ENCODE results near the gene IL22RA2. TPM values are rescaled to one million over a fixed set of nuclear protein-coding genes. Genes with fewer than 3 reads are reported as not detected.
A peak's percentile ranks its signal among the peaks of the same experiment; 100 is the strongest.

Gene IL22RA2
- total and polyA plus RNA-seq, 4 donors, result 0.02 to 0.20 TPM; not detected in 2

DNA sequence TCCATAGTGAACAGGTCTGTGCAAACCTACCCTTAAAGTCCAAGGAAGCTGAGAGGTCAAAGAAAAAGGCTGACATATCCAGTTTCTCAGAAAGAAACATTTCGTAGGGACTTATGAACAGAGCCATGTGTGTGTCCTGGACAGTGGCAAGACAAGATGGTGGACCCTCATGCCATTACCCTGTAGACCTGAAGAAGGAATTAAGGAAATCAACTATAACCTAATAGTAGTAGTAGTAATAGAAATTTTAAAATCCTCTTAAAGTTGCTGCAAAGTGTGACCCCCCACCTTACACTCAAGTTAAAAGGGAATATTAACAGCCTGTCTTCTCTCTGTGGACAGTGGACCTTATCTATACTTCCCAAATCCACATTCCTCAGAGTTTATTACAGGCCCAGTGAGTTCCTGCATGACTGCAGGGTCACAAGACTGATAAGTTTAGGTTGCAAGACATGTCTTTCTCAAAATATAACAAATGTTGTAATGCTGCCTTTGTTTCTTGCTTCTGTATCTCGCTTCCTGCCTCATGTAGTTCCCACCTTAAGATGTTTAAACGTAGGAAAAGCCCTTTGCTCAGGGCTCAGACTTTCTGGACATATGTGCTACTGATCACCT is 10.6 kb downstream of the IL22RA2 start:
- Histone ChIP-seq H3K4me3 (no peak overlapping the region), H3K36me3 (ENCODE audit: control insufficient read depth in 4 of 4, insufficient read depth in 4 of 4, low read length in 4 of 4) (no peaks in the 10 kb centered on the region), H3K4me1 (ENCODE audit: control insufficient read depth in 5 of 5, insufficient read depth in 5 of 5, low read length in 5 of 5) (peaks cover 0 to 3% (median 0%) of the 10 kb centered on the region in 5 donors), H3K27ac (ENCODE audit: low read depth in 1 of 2, low read length in 1 of 2) (no peak overlapping the region), H3K9me3 (ENCODE audit: control insufficient read depth in 4 of 4, insufficient read depth in 3 of 4, low read length in 3 of 4) (peaks cover 0 to 6% (median 0%) of the 10 kb centered on the region in 4 donors), H3K27me3 (ENCODE audit: control insufficient read depth in 3 of 3, insufficient read depth in 3 of 3, low read length in 2 of 3) (no peaks in the 10 kb centered on the region), H3K9ac (ENCODE audit: insufficient read depth in 1 of 2, low read length in 2 of 2) (no peak overlapping the region)
- WGBS, 2 donors, result 66 to 69% methylated on average over 3 of the region's 3 CpGs
- no peak for ATAC-seq (ENCODE audit: insufficient read depth, low FRiP score)
- TF ChIP-seq, protein P1, sequence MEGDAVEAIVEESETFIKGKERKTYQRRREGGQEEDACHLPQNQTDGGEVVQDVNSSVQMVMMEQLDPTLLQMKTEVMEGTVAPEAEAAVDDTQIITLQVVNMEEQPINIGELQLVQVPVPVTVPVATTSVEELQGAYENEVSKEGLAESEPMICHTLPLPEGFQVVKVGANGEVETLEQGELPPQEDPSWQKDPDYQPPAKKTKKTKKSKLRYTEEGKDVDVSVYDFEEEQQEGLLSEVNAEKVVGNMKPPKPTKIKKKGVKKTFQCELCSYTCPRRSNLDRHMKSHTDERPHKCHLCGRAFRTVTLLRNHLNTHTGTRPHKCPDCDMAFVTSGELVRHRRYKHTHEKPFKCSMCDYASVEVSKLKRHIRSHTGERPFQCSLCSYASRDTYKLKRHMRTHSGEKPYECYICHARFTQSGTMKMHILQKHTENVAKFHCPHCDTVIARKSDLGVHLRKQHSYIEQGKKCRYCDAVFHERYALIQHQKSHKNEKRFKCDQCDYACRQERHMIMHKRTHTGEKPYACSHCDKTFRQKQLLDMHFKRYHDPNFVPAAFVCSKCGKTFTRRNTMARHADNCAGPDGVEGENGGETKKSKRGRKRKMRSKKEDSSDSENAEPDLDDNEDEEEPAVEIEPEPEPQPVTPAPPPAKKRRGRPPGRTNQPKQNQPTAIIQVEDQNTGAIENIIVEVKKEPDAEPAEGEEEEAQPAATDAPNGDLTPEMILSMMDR (IDR thresholded peaks at IDR 0.05; ENCODE audit: control extremely low read depth, extremely low read depth), result no peak
- DNase-seq, result no peak

DNA sequence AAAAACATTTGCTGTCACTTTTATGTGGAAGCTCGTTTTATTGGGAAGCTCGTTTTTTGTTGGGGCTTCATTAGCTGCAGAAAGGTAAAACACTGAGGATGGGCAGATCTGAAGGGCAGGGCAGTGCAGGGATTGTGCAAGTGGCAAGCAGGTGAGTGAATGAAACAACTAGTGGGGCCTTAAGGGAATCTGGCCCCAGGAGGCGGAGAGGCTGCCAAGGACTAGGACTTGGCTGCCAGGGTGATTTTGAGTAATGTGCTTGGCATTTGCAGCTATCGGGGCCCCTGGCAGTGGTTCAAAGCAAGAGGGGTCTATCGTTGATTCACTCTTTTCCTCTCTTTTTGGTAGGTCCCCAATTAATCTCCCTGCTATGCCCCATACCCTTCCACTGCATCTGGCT is 11.5 kb downstream of the IL22RA2 start:
- Histone ChIP-seq H3K27me3 (ENCODE audit: control insufficient read depth in 3 of 3, insufficient read depth in 3 of 3, low read length in 2 of 3) (no peaks in the 10 kb centered on the region), H3K4me3 (no peak overlapping the region), H3K36me3 (ENCODE audit: control insufficient read depth in 4 of 4, insufficient read depth in 4 of 4, low read length in 4 of 4) (no peaks in the 10 kb centered on the region), H3K9ac (ENCODE audit: insufficient read depth in 1 of 2, low read length in 2 of 2) (no peak overlapping the region), H3K27ac (ENCODE audit: low read depth in 1 of 2, low read length in 1 of 2) (no peak overlapping the region), H3K4me1 (ENCODE audit: control insufficient read depth in 5 of 5, insufficient read depth in 5 of 5, low read length in 5 of 5) (peaks cover 0 to 3% (median 0%) of the 10 kb centered on the region in 5 donors), H3K9me3 (ENCODE audit: control insufficient read depth in 4 of 4, insufficient read depth in 3 of 4, low read length in 3 of 4) (peaks cover 0 to 6% (median 0%) of the 10 kb centered on the region in 4 donors)
- ATAC-seq (ENCODE audit: insufficient read depth, low FRiP score) (no peak), DNase-seq (peak in 1 of 3 donors; percentile 1)
- TF ChIP-seq, protein P1 (IDR thresholded peaks at IDR 0.05; ENCODE audit: control extremely low read depth, extremely low read depth), result no peak
- WGBS, 2 donors, result 73 to 84% methylated on average over 5 of the region's 5 CpGs

DNA sequence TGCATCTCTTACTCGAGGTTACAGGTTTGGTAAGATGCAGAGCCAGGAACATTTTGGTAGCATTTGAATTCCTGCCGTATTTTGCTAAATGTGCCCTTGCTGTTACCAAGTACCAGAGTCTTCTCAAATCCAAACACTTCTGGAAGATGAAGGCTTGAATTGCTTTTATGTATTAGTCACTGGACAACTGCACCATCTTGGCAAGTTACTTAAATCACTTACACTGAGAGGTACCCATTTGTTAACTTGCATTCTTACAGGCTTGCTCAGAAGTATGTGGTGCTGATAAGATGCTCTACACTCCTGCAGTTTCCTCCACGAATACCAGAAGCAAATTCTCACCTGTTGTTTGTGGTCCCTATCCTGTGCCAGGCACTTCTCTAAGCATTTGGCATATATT is 12.7 kb downstream of the IL22RA2 start:
- Histone ChIP-seq H3K36me3 (ENCODE audit: control insufficient read depth in 4 of 4, insufficient read depth in 4 of 4, low read length in 4 of 4) (no peaks in the 10 kb centered on the region), H3K9me3 (ENCODE audit: control insufficient read depth in 4 of 4, insufficient read depth in 3 of 4, low read length in 3 of 4) (peaks cover 0 to 6% (median 0%) of the 10 kb centered on the region in 4 donors), H3K27ac (ENCODE audit: low read depth in 1 of 2, low read length in 1 of 2) (no peak overlapping the region), H3K4me3 (no peak overlapping the region), H3K27me3 (ENCODE audit: control insufficient read depth in 3 of 3, insufficient read depth in 3 of 3, low read length in 2 of 3) (no peaks in the 10 kb centered on the region), H3K4me1 (ENCODE audit: control insufficient read depth in 5 of 5, insufficient read depth in 5 of 5, low read length in 5 of 5) (peaks cover 0 to 4% (median 0%) of the 10 kb centered on the region in 5 donors), H3K9ac (ENCODE audit: insufficient read depth in 1 of 2, low read length in 2 of 2) (no peak overlapping the region)
- TF ChIP-seq, protein P1 (IDR thresholded peaks at IDR 0.05; ENCODE audit: control extremely low read depth, extremely low read depth), result no peak
- ATAC-seq (ENCODE audit: insufficient read depth, low FRiP score) (peak; percentile 63), DNase-seq (no peak)
- WGBS, 2 donors, result 55 to 77% methylated on average over 3 of the region's 3 CpGs

DNA sequence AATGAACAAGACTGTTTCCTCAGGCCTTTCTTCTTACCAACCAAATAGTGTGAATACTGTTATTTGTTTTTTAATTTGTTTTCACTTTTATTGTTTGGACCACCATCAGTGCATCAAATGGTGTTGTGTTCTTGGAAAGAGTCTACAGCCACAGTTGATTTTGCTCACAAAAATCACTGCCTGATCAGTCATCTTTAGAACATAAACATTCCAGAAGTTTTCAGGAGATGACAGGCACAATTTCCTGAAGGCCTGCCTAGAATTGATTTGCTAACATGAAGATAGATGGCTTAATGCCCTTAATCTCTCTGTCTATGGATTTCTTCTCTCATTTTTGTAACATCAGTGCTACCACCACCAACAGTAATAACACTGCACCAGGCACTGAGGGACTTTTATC is 13.5 kb downstream of the IL22RA2 start:
- peaks cover 0 to 6% (median 0%) of the 10 kb centered on the region in 4 donors for H3K9me3 ChIP-seq (ENCODE audit: control insufficient read depth in 4 of 4, insufficient read depth in 3 of 4, low read length in 3 of 4)
- TF ChIP-seq, protein P1 (IDR thresholded peaks at IDR 0.05; ENCODE audit: control extremely low read depth, extremely low read depth), result no peak
- no peak overlapping the region for H3K27ac ChIP-seq (ENCODE audit: low read depth in 1 of 2, low read length in 1 of 2)
- H3K27me3 ChIP-seq (ENCODE audit: control insufficient read depth in 3 of 3, insufficient read depth in 3 of 3, low read length in 2 of 3), result no peaks in the 10 kb centered on the region
- no peak overlapping the region for H3K4me3 ChIP-seq
- no peak overlapping the region for H3K9ac ChIP-seq (ENCODE audit: insufficient read depth in 1 of 2, low read length in 2 of 2)
- peaks cover 0 to 4% (median 0%) of the 10 kb centered on the region in 5 donors for H3K4me1 ChIP-seq (ENCODE audit: control insufficient read depth in 5 of 5, insufficient read depth in 5 of 5, low read length in 5 of 5)
- H3K36me3 ChIP-seq (ENCODE audit: control insufficient read depth in 4 of 4, insufficient read depth in 4 of 4, low read length in 4 of 4), result no peaks in the 10 kb centered on the region
- no peak for ATAC-seq (ENCODE audit: insufficient read depth, low FRiP score)
- DNase-seq, result no peak

All from lung (tissue), 12 donors.